Vagina (tissue), 2 donors: Measurements from ENCODE around the gene TBC1D8.

Experiments used
- POLR2A ChIP-seq, 2 donors: fragments of 450-650 bp; IDR thresholded peaks; one replicate each; pipeline ENCODE4 v1.6.1; 2017; ENCODE audit warnings: antibody characterized with exemption in 2 of 2, mild to moderate bottlenecking in 2 of 2, moderate library complexity in 2 of 2
- POLR2AphosphoS5 ChIP-seq, 2 donors: sonication (generic); formaldehyde crosslinking; IDR thresholded peaks; one replicate each; pipeline ENCODE4 v1.9.0; 2017; ENCODE audit warnings: antibody characterized with exemption in 2 of 2, mild to moderate bottlenecking in 2 of 2, low read depth in 1 of 2; ENCODE audit not compliant: insufficient read depth in 1 of 2
- TF ChIP-seq, protein P1 (sequence below), 3 experiments: fragments of 450-650 bp in 2 of 3; fragments of 200-600 bp in 1 of 3; sonication (generic) in 1 of 3; IDR thresholded peaks; one replicate each; pipeline ENCODE4 v1.5.1; 2017 to 2019; ENCODE audit warnings: antibody characterized with exemption in 3 of 3, mild to moderate bottlenecking in 2 of 3, moderate library complexity in 2 of 3

DNA sequence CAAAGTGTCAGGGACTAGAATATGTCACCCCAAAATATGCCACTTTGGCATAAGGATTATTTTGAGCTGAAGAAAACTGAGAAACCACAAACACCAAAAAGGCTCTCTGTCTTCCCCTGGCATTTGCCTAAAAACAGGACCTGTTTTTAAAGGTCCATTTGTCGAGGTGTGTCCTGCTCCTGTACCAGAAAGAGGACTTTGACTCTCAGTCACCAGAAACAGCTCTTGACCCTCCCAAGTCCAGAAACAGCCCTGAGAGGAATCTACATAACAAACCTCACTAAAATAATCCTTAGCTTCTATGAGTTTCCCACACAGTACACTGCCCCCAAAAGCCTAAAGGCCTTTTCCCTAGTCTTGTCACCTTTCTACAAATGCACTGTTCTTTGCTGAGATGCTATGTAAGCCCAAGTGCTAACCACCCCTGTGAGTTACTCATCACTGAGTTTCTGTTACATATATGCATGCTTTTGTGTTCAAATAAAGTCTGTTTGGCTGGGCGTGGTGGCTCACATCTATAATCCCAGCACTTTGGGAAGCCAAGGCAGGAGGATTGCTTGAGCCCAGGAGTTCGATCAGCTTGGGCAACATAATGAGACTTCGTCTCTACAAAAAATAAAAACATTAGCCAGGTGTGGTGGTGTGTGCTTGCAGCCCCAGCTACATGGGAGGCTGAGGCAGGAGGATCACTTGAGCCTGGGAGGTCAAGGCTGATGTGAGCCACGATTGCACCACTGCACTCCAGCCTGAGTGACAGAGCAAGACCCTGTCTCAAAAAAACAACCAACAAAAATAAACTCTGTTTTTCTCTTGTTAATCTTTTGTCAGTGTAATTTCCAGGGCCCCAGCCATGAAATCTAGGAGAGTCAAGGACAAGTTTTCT lies 93.9 kb downstream of the TBC1D8 start:
- TF ChIP-seq, protein P1, sequence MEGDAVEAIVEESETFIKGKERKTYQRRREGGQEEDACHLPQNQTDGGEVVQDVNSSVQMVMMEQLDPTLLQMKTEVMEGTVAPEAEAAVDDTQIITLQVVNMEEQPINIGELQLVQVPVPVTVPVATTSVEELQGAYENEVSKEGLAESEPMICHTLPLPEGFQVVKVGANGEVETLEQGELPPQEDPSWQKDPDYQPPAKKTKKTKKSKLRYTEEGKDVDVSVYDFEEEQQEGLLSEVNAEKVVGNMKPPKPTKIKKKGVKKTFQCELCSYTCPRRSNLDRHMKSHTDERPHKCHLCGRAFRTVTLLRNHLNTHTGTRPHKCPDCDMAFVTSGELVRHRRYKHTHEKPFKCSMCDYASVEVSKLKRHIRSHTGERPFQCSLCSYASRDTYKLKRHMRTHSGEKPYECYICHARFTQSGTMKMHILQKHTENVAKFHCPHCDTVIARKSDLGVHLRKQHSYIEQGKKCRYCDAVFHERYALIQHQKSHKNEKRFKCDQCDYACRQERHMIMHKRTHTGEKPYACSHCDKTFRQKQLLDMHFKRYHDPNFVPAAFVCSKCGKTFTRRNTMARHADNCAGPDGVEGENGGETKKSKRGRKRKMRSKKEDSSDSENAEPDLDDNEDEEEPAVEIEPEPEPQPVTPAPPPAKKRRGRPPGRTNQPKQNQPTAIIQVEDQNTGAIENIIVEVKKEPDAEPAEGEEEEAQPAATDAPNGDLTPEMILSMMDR (IDR thresholded peaks at IDR 0.05), result no peak
- TF ChIP-seq POLR2A (IDR thresholded peaks at IDR 0.05) (no peak), POLR2AphosphoS5 (IDR thresholded peaks at IDR 0.05; ENCODE audit: insufficient read depth in 1 of 2, low read depth in 1 of 2) (no peak)
